ENCODE data around the gene CCNJL.

DNA sequence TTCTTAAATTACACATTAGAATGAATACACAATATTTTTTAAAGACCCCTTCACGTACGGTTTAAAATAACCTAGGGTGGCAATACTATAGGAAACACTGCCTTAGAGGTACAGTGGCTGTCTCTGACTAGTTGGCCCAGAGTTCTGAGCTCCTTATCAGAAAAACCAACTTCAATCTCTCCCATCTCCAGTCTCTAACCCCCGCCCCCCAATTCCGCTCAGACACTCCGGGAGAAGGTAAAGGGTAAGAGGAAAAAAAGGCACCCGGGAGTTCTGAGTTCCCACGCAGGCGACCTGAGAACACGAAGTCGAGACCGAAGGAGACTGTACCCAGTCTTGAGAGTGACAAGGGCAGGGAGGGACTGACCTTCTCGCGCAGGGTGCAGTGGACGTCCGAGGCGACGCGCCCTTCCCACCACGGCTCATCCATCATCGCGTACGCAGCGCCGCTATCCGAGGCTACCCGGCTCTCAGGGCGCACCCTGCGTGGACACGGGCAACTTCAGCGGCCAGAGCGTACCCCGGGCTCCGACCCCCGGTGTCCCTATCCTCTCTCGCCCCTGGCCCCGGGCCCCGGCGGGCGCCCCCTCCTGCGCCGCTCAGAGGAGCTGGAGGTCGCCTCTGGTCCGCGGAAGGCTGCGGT lies 752 bp downstream of the CCNJL start:
- TF ChIP-seq EP300 (IDR thresholded peaks at IDR 0.05) = no peak
- TF ChIP-seq CTCF (IDR thresholded peaks at IDR 0.05) = no peak
